H1 (cell line): Measurements from ENCODE around the gene SRRM3.

Experiments
- HDAC6 ChIP-seq: IDR thresholded peaks from one replicate; pipeline ENCODE4 v1.7.1; 2012; ENCODE audit warnings: low read depth, mild to moderate bottlenecking, inconsistent platforms, low read length, moderate library complexity
- TAF1 ChIP-seq: IDR thresholded peaks from 2 replicates; pipeline ENCODE4 v1.6.1; 2011; ENCODE audit warnings: mild to moderate bottlenecking, low read depth, low read length
- TF ChIP-seq, protein P1 (sequence below), 3 experiments: IDR thresholded peaks; 1 replicate in 2 of 3; 2 replicates in 1 of 3; pipeline versions ENCODE4 v1.5.1 to v1.6.1; 2011; ENCODE audit warnings: low read length in 3 of 3, mild to moderate bottlenecking in 3 of 3, inconsistent platforms in 2 of 3, low read depth in 1 of 3, moderate library complexity in 1 of 3; ENCODE audit not compliant: insufficient read depth in 1 of 3; ENCODE audit errors: control extremely low read depth in 1 of 3

- TF ChIP-seq HDAC6, result no peak
- TF ChIP-seq, protein P1, sequence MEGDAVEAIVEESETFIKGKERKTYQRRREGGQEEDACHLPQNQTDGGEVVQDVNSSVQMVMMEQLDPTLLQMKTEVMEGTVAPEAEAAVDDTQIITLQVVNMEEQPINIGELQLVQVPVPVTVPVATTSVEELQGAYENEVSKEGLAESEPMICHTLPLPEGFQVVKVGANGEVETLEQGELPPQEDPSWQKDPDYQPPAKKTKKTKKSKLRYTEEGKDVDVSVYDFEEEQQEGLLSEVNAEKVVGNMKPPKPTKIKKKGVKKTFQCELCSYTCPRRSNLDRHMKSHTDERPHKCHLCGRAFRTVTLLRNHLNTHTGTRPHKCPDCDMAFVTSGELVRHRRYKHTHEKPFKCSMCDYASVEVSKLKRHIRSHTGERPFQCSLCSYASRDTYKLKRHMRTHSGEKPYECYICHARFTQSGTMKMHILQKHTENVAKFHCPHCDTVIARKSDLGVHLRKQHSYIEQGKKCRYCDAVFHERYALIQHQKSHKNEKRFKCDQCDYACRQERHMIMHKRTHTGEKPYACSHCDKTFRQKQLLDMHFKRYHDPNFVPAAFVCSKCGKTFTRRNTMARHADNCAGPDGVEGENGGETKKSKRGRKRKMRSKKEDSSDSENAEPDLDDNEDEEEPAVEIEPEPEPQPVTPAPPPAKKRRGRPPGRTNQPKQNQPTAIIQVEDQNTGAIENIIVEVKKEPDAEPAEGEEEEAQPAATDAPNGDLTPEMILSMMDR (IDR thresholded peaks at IDR 0.05; ENCODE audit: control extremely low read depth in 1 of 3, insufficient read depth in 1 of 3, low read depth in 1 of 3, low read length in 3 of 3), result no peak
- peak; percentile 70 for TF ChIP-seq TAF1
Observed at GRCh38 chr7:76191783-76192240, 9.9 kb upstream of the SRRM3 start.
